Activated naive CD8-positive, alpha-beta T cell treated with anti-CD3 and anti-CD28 coated beads, Interleukin-2, amount 50 U/mL, for 16 hours (primary cell): Measurements from ENCODE around the gene CLDN9.
"Not testable (repeated sequence)": the region's sequence is repeated elsewhere in the genome, so short reads cannot be mapped to it uniquely, and the experiment has no call there.

Experiments
- DNase-seq: peaks from one replicate; pipeline ENCODE4 v3.0.0-alpha.2; 2020; ENCODE audit warnings: low read depth, low spot score

The CLDN9 gene

DNA sequence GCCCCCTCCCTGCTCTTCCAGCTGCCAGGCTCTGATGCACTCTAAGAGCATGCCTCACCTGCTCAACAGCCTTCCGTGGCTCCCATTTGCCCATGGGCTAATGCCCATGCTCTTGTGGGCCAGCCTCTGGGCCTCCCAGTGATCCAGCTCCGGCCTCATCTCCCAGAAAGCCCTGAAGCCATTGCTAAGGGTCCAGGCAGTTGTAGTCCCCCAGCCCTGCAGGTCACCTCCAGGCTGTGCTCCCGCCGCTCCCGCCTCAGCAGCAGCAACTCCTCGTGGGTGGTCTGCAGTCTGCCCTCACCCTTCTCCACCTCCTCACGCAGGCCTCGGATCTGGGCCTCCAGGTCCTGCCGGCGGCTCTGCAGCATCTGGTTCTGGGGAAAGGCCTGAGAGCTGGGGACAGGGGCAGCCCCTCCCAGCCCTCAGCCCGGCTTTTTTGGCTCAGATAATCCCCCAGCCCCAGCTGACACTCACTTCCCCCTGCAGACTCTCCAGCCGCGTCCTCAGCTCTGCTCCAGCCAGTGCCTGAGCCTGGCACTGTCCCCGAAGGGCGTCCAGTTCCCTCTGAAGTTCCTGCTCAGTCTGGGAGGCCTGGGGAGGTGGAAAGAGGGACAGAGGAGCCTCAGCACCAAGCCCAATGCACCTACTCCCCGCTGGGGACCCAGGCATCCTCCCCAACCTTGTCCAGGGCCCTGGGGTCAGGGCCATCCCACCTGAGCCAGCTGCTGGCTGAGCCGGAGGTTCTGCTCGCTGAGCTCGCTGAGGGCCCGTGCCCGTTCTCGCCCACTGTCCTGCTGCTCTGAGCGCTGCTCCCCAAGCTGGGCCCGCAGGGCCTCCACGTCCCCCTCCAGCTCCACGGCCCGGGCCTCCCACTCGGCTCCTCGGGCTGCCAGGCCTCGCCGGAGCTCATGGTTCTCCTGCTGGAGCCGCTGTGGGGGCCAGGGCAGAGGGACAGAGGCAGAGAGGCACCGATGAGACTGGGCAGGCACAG lies 17.8 kb downstream of the CLDN9 start:
- no peak for DNase-seq

DNA sequence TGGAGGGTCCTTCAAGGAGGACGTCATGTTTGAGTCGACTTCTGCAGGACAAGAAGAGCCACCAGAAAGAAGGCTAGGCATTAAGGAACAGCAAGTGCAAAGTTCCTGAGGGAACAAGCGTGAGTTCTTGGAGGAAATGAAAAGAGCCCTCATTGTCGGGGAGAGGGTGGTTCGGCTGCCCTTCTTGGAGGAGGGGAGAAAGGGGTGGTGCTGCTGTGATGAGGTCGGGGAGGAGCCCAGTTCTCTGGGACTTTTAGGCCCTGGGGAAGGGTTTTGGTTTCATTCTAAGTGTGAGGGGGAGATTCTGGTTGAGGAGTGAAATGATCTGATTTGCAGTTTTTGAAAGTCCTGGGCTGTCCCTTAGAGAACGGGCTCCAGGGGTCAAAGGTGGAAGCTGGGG lies 19.9 kb downstream of the CLDN9 start:
- no peak for DNase-seq

DNA sequence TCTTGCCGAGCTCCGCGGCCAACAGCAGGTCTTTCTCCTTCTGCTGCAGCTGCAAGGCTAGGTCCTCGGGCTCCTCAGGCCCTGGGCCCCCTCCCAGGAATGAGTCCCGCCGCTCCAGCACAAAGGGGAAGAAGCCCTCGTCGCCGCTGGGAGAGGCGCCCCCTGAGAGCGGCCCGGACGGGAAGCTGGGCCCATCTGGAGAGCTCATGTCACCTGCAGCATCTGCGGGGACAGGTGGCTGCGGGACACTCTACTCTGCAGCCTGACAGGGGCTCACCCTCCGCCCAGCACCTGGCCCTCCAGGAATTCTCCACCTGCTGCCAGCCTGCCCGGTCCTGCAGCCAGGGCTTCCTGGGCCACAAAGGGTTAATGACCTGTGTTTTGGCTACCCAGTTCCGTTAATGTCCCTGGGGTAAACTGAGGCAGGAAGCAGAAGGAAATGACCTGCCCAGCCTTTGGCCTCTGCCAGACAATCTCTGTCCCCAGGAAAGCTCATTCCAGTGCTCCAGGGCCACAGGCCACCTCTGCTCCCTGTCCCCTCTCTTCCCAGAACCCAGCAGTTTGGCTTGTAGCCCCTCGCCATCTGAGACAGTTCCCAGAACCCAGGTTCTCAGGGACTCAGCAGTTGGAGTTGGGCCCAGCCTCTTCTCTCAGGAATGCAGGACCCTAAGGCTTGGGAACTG lies 22.7 kb downstream of the CLDN9 start:
- no peak for DNase-seq

DNA sequence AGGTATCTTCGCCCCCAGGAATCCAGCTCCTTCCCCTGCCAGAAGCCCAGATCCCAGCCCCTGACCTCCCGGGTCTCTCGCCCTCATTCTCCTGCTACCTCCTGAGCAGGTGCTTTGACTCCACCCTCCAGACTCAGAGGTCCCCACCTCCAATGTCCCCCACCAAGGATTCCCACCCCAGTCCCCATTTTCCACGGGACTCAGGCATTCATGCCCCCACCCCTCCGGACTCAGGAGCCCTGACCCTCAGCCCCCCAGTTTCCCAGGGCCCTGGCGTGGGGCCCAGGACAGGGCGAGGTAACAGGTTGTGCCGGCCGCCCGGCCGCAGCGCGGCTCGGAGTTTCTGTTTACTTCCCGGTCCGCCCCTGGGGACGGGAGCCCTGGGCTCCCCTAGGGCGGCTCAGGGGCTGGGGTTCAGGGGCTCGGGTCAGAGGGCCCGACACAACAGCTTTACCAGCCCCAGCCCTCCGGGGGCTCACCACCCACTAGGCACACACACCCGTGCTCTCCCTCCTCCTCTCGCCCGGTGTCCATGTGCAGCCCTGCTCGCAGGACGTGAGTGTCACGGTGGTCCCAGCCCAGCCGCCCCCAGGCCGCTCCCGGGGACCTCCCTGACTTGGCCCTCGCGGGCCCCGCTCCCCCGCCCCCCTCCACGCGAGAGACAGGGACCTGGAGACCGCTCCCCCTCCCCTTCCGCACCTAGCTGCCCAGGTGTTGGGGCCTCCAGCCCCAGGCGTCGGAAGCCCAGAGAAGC lies 23.4 kb downstream of the CLDN9 start:
- no peak for DNase-seq

DNA sequence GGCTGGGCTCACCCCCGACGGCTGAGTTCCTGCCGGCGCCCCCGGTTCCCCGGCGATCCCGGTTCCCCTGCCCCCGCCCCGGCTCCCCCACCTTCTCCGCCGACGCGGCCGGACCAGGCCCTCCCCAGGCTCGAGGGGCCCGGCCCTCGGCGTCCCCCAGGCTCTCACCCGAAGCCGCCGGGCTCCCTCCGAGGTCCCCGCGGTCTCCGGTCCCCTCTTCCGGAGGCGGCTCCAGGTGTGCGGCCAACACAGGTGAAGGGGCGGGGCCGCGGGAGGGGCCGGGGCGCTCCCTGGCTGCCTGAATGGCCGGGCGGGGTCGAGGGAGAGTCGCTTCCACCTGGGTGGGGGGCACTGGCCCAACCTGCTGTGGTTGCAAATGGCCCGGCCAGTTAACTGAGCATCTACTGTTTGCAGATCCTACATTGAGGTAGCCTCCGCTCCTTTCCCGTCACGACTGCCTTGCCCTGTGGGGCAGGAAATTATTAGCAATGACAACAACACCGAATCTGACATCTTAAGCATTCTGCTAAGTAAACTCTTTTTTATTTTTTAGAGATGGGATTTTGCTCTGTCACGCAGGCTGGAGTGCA lies 24.1 kb downstream of the CLDN9 start, which contains the start of gene BICDL2:
Gene BICDL2, minus strand, starts transcription at position 219 of the 590 bp plus-strand sequence. CDS start 1,448 bp downstream, outside the sequence.
- no peak for DNase-seq

DNA sequence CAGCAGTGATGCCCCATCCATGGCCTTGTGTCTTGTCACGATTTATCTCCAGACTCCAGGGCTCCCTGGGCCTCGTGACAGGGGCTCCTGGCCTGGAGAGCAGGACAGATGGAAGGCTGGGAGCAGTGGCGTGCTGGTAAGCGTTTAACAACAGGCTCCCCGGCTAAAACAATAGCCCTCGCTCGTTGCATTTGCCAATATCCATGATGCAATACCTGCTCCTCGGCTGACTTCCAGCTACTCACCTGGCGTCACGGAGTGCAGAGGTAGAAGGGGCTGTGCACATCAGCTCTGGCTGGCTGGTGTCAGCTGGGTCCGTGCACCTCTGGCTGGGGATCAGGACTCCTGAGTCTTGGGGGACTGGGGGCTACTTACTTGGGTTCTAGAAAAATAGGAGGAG lies 25.5 kb downstream of the CLDN9 start:
- no peak for DNase-seq

DNA sequence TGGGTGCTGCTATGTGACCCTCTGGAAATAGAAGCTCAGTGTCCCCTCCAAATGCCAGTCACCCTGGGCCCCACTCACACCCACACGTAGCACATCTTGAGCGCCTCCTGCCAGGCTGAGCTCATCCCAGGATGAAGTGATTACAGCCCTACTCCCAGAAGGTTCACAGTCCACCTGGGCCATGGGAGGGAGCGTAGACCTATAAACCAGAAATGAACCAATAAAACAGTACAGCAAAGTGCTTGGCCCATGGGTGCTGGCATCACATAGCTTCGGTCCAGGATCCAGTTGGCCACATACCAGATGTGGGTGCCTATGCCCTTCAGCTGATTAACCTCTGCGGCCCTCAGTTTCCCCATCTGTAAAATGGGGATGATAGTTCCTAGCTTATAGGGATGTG lies 26.2 kb downstream of the CLDN9 start:
- DNase-seq = no peak

DNA sequence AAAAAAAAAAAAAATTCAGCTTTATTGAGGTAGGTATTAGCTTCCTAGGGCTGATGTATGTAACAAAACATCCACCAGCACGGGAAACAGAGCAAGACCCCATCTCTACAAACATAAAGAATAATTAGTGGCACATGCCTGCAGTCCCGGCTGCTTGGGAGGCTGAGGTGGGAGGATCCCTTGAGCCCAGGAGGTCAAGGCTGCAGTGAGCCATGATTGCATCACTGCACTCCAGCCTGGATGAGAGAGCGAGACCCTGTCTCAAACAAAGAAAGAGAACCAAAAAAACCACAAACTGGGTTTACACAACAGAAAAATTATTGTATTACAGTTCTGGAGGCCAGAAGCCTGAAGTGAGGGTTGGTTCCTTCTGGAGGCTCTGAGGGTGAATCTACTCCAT lies 29.7 kb downstream of the CLDN9 start:
- no peak for DNase-seq

DNA sequence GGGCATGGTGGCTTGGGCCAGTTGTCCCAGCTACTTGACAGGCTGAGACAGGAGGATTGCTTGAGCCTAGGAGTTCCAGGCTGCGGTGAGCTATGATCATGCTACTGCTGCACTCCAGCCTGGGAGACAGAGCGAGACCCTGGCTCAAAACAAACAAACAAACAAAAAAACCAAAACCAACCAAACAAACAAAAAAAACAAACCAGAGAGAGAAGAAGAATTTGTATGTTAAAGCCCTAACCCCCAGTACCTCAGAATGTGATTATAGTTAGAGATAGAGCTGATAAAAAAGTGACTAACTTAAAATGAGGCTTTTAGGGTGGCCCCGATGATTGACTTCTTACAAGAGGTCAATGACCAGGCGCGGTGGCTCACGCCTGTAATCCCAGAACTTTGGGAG lies 32.0 kb downstream of the CLDN9 start:
- no peak for DNase-seq

DNA sequence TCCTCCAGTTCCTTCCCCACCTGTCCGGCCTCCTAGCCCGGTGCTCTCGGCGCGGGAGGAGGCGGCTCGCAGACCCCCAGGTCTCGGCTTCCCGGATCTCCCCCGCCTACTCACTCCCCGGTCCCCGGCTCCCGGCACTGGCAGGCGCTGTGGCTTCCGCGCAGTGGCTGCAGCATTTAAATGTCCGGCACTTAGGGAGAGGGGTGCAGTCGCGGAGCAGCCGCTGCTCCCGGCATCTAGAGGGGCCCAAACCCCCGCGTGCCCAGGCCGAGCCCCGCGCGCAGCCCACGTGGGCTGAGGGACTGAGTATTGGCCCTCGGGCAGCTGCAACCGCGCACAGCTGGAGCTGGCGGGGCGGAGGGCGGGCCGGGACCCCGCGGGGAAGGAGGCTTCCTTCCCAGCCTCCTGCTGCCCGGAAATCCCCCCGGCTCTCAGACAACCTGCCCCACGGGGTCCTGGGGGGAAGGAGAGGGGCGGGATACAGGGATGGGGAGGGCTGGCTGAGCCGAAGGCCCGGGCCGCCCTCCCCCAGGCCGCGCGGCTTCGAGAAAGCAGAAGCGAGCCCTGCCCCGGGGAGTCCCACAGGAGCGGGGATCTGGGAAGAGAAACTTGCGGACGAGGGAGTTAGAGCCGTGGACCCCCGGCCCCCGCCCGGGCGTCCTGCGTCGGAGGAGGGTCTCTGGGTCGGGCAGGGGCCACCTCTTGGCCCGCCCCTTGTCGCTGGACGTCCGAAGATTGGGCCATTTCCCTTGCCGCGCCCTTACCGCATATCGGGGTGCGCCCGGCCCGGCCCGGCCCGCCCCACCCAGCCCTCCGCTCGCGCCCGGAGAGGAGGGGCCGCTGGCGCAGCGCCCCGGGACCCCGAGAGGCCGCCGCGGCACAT lies 33.3 kb downstream of the CLDN9 start, which contains the start of gene MMP25:
Gene MMP25, plus strand, starts transcription at position 804 of the 883 bp plus-strand sequence. CDS start 357 bp downstream, outside the sequence.
- DNase-seq = no peak

DNA sequence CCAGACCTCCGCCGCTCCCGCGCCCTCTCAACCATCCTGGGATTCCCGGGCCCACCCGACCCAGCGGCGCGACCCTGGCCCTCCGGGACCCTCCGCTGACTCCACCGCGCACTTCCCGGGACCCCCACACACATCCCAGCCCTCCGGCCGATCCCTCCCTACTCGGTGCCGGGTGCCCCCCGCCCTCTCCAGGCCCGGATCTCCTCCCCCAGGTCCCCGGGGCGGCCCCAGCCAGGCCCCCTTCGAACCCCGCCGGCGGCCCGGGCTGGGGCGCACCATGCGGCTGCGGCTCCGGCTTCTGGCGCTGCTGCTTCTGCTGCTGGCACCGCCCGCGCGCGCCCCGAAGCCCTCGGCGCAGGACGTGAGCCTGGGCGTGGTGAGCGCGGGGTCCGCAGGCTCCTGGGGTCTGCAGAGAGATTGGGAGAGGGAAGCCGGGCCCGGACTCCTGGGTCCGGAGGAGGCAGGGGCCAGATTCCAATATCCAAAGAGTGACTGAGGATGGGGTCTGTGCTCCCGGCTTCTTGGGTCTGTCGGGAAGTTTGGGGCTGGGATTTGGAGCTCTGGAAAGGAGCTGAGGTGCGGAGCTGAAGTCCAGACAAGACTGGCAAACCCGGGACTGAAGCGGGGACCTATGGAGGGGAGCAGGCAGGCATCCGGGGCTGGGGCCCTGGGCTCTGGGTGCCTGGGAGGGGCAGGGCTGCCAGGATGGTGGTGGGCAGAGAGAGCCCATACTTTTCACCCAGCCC lies 34.1 kb downstream of the CLDN9 start:
- DNase-seq = no peak

DNA sequence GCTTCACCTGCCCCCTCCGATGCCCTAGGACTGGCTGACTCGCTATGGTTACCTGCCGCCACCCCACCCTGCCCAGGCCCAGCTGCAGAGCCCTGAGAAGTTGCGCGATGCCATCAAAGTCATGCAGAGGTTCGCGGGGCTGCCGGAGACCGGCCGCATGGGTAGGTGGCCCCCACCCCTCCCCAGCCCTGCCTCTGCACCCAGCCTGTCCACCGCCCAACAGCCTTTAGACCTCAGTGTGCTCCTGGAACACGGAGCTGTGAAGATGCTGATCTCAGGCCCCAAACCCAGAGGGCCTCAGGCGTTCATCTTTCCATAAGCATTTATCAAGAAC lies 34.6 kb downstream of the CLDN9 start:
- DNase-seq = no peak

DNA sequence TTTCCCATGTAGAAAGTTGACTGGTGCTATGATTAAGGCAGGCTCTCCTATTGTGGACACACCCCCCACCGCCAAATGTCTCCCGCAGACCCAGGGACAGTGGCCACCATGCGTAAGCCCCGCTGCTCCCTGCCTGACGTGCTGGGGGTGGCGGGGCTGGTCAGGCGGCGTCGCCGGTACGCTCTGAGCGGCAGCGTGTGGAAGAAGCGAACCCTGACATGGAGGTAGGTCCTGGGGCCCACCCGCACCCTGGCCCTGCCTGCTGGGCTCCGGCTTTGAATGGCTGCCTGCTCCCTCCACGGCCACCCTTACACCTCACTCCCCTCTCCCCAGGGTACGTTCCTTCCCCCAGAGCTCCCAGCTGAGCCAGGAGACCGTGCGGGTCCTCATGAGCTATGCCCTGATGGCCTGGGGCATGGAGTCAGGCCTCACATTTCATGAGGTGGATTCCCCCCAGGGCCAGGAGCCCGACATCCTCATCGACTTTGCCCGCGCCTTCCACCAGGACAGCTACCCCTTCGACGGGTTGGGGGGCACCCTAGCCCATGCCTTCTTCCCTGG lies 37.3 kb downstream of the CLDN9 start:
- no peak for DNase-seq

DNA sequence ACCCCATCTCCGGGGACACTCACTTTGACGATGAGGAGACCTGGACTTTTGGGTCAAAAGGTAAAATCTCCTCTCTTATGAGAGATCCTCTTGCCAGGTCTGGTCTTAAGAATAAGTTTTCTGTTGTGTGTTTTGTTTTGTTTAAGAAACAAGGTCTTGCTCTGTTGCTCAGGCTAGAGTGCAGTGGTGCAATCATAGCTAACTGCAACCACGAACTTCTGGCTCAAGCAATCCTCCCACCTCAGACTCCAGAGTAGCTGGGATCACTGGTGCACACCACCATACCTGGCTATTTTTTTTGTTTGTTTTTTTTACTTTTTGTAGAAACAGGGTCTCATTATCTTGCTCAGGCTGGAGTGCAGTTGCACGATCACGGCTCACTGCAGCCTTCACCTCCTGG lies 37.8 kb downstream of the CLDN9 start:
- DNase-seq = no peak

DNA sequence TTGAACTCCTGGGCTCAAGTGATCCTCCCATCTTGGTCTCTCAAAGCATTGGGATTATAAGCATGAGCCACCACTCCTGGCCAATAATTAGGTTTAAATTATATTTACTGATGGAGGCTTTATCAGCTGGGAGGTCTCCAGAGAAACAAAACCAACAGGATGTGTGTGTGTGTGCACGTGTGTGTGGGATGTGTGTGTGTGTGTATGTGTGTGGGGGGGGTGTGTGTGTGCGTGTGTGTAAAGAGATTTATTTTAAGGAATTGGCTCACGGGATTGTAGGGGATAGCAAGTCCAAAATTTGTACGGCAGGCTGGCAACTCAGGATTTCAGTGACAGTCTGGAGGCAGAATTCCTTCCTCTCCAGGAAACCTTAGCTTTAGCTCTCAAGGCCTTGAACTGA lies 38.3 kb downstream of the CLDN9 start:
- no peak for DNase-seq

DNA sequence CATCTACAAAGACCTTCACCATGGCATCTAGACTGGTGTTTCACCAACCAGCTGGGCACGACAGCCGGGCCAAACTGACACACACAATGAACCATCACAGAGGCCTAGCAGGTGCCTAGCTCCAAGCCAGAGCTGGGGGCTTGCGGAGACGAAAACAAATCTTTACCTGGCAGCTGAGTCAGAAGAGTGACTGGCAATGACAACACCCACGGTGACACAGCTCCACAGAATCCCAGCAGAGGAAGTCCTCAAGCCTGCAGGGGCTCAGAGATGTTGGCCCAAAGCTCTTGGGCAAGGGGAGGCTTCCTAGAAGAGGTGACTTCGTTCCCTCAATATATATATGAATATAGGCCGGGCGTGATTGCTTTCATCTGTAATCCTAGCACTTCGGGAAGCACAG lies 38.8 kb downstream of the CLDN9 start:
- no peak for DNase-seq

DNA sequence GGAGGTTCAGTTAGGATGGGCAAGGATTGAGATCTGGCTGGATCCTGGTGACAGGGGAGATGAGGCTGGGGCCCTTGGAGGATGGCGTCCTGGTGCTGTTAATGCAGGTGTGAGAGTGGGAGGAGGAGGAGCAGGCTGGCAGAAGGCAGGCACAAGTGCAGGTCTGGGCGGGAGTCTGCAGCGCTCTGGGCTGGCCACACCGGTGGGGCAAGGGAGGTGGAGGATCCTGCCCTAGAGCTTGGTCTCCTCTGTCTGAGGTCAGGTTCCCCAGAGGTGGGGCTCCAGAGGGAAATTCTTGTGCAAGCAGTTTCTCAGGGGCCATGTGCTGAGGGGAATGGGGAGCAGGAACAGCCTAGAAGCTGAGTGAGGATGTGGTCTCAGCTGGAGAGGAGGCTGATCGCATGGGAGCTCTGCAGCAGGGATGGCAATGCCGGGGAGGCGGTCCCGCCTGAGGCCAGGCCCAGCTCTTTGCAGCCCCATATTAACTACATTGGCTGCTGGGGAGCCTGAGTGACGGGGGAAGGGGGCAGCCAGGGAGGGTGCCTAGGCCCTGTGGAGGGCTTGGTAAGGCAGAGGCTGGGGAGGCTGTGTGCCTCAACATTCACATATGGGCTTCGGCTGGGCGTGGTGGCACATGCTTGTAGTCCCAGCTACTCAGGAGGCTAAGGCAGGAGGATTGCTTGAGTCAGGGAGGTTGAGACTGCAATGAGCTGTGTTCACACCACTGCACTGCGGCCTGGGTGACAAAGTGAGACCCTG lies 40.0 kb downstream of the CLDN9 start:
- DNase-seq = not testable (repeated sequence)

DNA sequence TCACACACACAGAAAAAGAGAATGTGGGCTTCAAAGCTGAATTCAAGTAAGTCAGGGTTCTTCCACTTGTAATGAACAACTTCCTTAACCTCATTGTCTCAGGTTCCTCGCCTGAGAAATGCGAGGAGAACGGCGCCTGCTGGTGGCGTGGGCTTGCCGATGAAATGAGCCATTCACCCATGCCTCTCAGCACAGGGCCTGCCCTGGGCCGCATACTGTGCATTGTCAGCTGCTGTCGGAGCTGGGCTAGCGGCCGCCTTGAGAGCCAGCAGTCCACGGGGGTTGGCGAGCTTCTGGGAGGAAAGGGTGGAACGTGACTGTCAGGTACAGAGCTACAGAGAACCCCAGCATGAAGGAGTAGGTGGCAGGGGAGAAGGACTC lies 40.6 kb downstream of the CLDN9 start:
- DNase-seq = not testable (repeated sequence)
